ENCODE results near the gene H19.

The H19 gene

GRCh38 chr11:1982873-1983600 lies 14.6 kb downstream of the H19 start:
- no peak for DNase-seq
- no peak overlapping the region for H3K4me3 ChIP-seq (ENCODE audit: low read depth, low read length)
- H3K4me1 ChIP-seq, result no peaks in the 10 kb centered on the region
- TF ChIP-seq CTCF (IDR thresholded peaks at IDR 0.05; ENCODE audit: low read depth, low read length), result no peak
- H3K9me3 ChIP-seq, result no peaks in the 10 kb centered on the region
- H3K27me3 ChIP-seq, result no peaks in the 10 kb centered on the region
- H3K36me3 ChIP-seq, result no peaks in the 10 kb centered on the region

DNA sequence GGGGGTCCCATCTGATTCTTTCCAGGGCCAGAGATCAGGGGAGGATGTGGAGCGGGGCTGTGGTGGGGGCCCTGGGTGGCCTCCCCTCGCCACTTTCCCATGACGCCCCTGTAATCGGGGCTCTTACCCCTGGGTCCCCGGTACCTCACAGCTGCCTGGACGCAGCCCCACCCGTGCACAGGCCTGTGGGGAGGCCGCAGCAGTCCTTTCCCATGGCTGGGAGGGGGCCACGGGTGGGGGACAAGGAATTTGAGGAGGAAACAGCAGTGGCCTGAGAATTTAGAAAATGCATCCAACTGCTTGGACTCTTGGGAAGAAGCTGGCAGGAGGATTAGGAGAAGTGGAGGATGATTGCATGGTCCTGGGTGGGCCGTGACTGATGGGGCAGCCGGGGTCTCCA lies 18.0 kb downstream of the H19 start:
- Histone ChIP-seq H3K9me3 (no peaks in the 10 kb centered on the region), H3K36me3 (no peaks in the 10 kb centered on the region), H3K27me3 (no peaks in the 10 kb centered on the region), H3K4me1 (no peaks in the 10 kb centered on the region), H3K4me3 (ENCODE audit: low read depth, low read length) (no peak overlapping the region)
- no peak for TF ChIP-seq CTCF (IDR thresholded peaks at IDR 0.05; ENCODE audit: low read depth, low read length)
- no peak for DNase-seq

- no peaks in the 10 kb centered on the region for H3K4me1 ChIP-seq
- H3K9me3 ChIP-seq, result no peaks in the 10 kb centered on the region
- H3K36me3 ChIP-seq, result no peaks in the 10 kb centered on the region
- no peaks in the 10 kb centered on the region for H3K27me3 ChIP-seq
- peak; percentile 80 for DNase-seq
- TF ChIP-seq CTCF (IDR thresholded peaks at IDR 0.05; ENCODE audit: low read depth, low read length), result no peak
- H3K4me3 ChIP-seq (ENCODE audit: low read depth, low read length), result no peak overlapping the region
These were observed 18.7 kb downstream of the H19 start for GRCh38 chr11:1978720-1979473.

DNA sequence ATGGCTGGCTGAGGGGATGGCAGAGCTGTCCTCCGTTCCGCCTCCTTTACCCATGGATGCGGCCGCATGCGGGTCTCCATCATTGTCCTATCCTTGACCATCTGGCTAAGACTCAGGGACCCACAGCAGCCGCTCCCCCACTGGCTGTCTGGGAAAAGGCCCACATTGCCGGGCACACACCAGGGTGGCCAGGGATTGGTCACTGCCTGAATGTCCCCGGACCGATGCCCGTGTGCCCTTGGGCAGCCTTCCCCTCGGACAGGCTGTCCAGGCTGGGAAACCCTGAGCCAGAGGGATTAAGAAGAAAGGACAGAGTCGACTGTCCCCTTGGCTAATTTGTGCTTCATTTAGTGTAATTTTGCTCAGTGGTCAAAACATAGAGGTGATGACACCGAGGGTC lies 22.5 kb downstream of the H19 start:
- TF ChIP-seq CTCF (IDR thresholded peaks at IDR 0.05; ENCODE audit: low read depth, low read length), result no peak
- Histone ChIP-seq H3K9me3 (no peaks in the 10 kb centered on the region), H3K27me3 (no peaks in the 10 kb centered on the region), H3K4me1 (no peaks in the 10 kb centered on the region), H3K36me3 (no peaks in the 10 kb centered on the region), H3K4me3 (ENCODE audit: low read depth, low read length) (no peak overlapping the region)
- no peak for DNase-seq

GRCh38 chr11:1970956-1971355 lies 26.7 kb downstream of the H19 start:
- DNase-seq, result no peak
- Histone ChIP-seq H3K4me3 (ENCODE audit: low read depth, low read length) (no peak overlapping the region), H3K4me1 (no peaks in the 10 kb centered on the region), H3K27me3 (no peaks in the 10 kb centered on the region), H3K9me3 (no peaks in the 10 kb centered on the region), H3K36me3 (no peaks in the 10 kb centered on the region)
- TF ChIP-seq CTCF (IDR thresholded peaks at IDR 0.05; ENCODE audit: low read depth, low read length), result no peak

DNA sequence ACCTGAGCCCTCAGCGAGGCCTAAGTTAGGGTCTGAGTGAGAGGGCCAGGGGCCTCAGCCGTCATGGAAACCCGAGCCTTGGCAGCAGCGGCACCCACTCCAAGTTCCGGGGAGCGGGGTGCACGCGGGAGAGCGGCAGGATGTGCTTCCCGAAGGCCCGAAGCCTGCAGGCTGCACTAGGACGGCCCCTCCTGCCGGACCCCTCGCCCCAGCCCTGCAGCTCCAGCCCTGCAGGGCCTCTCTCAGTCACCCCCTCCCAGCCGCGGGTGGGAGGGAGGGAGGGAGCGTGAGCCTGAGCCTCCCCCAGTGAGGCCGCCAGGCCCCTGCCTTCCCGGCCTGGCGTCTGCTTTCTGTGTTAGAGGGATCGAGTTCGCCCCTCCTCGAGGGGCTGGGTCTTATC lies 27.9 kb downstream of the H19 start:
- no peaks in the 10 kb centered on the region for H3K4me1 ChIP-seq
- H3K27me3 ChIP-seq, result no peaks in the 10 kb centered on the region
- no peaks in the 10 kb centered on the region for H3K9me3 ChIP-seq
- H3K4me3 ChIP-seq (ENCODE audit: low read depth, low read length), result no peak overlapping the region
- H3K36me3 ChIP-seq, result no peaks in the 10 kb centered on the region
- DNase-seq, result no peak
- TF ChIP-seq CTCF (IDR thresholded peaks at IDR 0.05; ENCODE audit: low read depth, low read length), result no peak

Measured in BE2C (cell line).